Measurements from ENCODE around the gene FOXJ3. TPM values are rescaled to one million over a fixed set of nuclear protein-coding genes. Genes with fewer than 3 reads are reported as not detected.
A peak's percentile ranks its signal among the peaks of the same experiment; 100 is the strongest.

Gene FOXJ3
- 10 to 100 TPM; 39.3 to 41.9 TPM for total RNA-seq

DNA sequence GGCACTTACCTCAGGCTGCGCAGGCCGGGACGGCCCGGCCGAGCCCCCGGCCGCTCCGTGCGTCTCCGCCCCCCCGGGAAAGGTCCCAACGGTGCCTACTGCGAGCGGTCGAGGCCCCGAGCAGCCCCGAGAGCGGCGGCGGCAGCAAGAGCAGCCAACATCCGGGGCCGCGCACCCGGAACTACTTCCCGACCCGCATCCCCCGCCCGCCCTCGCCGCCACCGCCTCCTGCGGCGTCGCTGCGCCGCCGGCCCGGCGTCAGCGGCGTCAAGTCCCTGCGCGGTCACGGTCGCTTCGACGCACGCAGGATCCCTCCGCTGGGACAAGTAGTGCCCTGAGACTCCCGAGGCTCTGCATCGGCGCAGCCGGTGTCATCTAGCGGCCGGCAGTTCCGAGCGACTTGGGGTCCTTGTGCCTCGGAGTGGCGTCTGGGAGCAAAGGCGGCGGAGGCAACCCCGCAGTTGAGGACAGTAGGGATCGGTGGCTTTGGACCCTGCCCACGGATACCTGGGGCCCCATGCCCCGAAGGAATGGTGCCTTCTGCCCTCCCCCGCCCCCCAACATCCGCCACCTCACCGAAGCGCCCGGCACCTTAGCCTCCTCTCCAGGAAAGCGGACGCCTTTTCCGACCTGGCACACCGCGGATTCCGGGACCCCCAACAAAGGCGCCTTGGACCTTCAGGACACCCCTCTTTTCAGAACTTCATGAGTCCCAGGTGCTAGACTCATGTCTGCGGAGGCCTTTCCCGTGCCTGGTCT lies at the start of gene FOXJ3:
TSS of gene FOXJ3 (minus strand) at position 186 of the 759 bp plus-strand sequence. CDS start 24,142 bp downstream, outside the sequence.
- H3K27me3 Mint-ChIP-seq, result no peaks in the 10 kb centered on the region
- H3K36me3 Mint-ChIP-seq, result peaks cover 4% of the 10 kb centered on the region
- H3K4me1 Mint-ChIP-seq, result peaks cover 41% of the 10 kb centered on the region

DNA sequence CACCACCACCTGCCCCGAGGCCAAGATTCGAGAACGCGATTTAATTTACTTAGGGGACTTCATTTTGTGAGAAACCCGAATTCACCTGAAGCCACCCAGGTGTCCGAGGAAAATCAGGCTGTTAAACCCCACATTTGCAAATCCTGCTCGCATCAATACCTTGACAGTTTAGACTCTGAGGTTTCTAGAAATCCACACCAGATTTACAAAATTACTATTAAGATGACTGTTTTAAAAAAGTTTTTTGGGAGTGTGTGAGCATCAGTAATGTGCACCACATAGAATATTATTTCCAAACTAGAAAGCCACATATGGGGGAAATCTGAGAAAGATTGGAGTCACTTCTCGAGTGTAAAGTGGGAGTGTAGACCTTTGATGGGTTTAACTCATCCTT lies 46.2 kb upstream of the FOXJ3 start:
- Mint-ChIP-seq H3K4me1 (peaks cover 11% of the 10 kb centered on the region), H3K36me3 (no peaks in the 10 kb centered on the region), H3K27me3 (peaks cover 46% of the 10 kb centered on the region), H3K9me3 (ENCODE audit: low read depth) (no peaks in the 10 kb centered on the region), H3K27ac (no peak overlapping the region), H3K4me3 (peak overlapping the region; percentile 74)
- no peak for DNase-seq
- ATAC-seq, result no peak
- CTCF ChIA-PET, result no interaction called here

More for the DNA sequence above, at the start of gene FOXJ3:
- Mint-ChIP-seq H3K27ac (peak within 1 kb of the TSS; percentile 89), H3K9me3 (ENCODE audit: low read depth) (no peaks in the 10 kb centered on the region), H3K4me3 (peak within 1 kb of the TSS; percentile 92)
- peak; percentile 90 for ATAC-seq
- CTCF ChIA-PET, result interaction anchor here (1.2 to 1.8 kb wide), 2 partner anchors 161 to 162 kb away, joined by 3 to 7 read pairs; no protein-coding TSS in a partner anchor
- DNase-seq, result peak; percentile 92

GRCh38 chr1:42380586-42381279 lies 45.7 kb upstream of the FOXJ3 start, which contains the start of gene RIMKLA:
TSS of gene RIMKLA (plus strand) at chr1:42380792. CDS start at chr1:42380935, 143 bp downstream.
- peak; percentile 88 for ATAC-seq
- DNase-seq, result peak; percentile 54
- Mint-ChIP-seq H3K27me3 (peaks cover 46% of the 10 kb centered on the region), H3K36me3 (no peaks in the 10 kb centered on the region), H3K9me3 (ENCODE audit: low read depth) (no peaks in the 10 kb centered on the region), H3K4me1 (peaks cover 11% of the 10 kb centered on the region), H3K27ac (no peak within 1 kb of the TSS), H3K4me3 (peak within 1 kb of the TSS; percentile 74)
- CTCF ChIA-PET, result interaction anchor here (1.6 kb wide), 1 partner anchor 207 kb away, joined by 4 read pairs; no protein-coding TSS in a partner anchor

DNA sequence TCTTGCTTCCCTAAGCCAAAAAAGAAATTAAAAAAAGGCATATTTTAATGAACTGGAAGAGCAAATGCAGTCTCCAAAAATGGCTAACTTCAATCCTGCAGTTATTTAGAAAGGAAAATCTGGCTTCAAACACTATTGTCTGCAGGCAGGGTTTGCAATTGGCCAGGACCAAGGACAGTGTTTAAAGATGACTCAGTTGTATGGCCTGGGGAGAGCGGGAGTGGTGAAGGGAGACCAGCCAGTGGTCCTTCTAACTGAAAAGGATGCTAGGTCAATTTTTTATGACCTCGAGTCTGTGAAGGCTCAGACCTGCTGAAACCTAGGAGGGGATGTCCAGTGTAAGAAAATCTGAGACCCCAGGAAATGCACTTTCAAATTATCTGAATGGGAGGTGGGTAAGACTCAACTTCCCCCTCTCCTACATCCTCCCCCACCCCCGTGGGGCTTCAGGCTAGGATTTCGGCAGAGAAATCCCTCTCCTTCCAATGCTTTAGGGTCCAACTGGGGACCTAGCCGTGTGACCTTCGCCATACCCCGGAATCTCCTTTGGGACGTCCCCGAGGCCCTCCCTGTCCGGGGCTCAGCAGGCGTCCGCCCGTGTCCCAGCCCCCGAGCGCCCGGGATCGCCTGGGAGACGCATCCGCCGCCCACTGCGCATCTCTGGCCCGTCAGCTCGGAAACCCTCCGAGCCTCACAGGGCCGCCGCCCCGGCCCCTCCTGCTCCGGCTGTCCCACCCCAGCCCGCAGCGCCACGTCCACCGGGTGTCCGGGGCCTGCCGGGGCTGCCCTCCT lies 45.0 kb upstream of the FOXJ3 start:
- H3K4me1 Mint-ChIP-seq, result peaks cover 11% of the 10 kb centered on the region
- CTCF ChIA-PET, result interaction anchor here (1.3 to 1.6 kb wide), 2 partner anchors 10 to 207 kb away, joined by 3 to 4 read pairs; no protein-coding TSS in a partner anchor
- no peaks in the 10 kb centered on the region for H3K36me3 Mint-ChIP-seq
- H3K4me3 Mint-ChIP-seq, result peak overlapping the region; percentile 67
- no peak for ATAC-seq
- H3K27me3 Mint-ChIP-seq, result peaks cover 46% of the 10 kb centered on the region
- no peak overlapping the region for H3K27ac Mint-ChIP-seq
- no peaks in the 10 kb centered on the region for H3K9me3 Mint-ChIP-seq (ENCODE audit: low read depth)
- no peak for DNase-seq

GRCh38 chr1:42372796-42373195 lies 37.8 kb upstream of the FOXJ3 start:
- Mint-ChIP-seq H3K36me3 (no peaks in the 10 kb centered on the region), H3K9me3 (ENCODE audit: low read depth) (no peaks in the 10 kb centered on the region), H3K27ac (no peak overlapping the region), H3K4me1 (no peaks in the 10 kb centered on the region), H3K4me3 (no peak overlapping the region), H3K27me3 (peaks cover 27% of the 10 kb centered on the region)
- ATAC-seq, result no peak
- CTCF ChIA-PET, result no interaction called here
- DNase-seq, result no peak

GRCh38 chr1:42370876-42371549 lies 36.0 kb upstream of the FOXJ3 start:
- Mint-ChIP-seq H3K4me1 (no peaks in the 10 kb centered on the region), H3K27me3 (peaks cover 21% of the 10 kb centered on the region), H3K27ac (no peak overlapping the region), H3K9me3 (ENCODE audit: low read depth) (no peaks in the 10 kb centered on the region), H3K36me3 (no peaks in the 10 kb centered on the region), H3K4me3 (no peak overlapping the region)
- no peak for ATAC-seq
- CTCF ChIA-PET, result no interaction called here
- no peak for DNase-seq

DNA sequence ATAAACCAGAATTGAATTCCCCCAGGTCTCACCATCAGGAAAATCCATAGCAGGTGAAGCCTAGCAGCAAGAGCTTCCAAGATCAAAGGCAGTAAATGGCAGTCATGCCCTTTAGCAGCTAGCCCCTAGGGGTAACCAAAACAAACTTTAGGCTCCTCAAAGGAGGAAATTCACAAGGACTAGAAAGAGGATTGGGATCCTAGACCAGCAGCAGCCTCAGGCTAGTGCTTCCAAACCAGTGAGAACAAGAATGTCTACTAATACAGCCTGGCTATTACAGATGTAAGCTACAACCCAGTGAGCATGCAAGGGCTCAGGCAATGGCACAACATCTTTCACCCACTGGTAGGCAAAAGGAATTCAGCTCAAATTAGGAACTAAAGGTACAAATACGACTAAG lies 34.4 kb upstream of the FOXJ3 start:
- CTCF ChIA-PET, result interaction anchor here (1.2 kb wide), 1 partner anchor 10 kb away, joined by 3 read pairs; no protein-coding TSS in a partner anchor
- Mint-ChIP-seq H3K4me1 (no peaks in the 10 kb centered on the region), H3K9me3 (ENCODE audit: low read depth) (no peaks in the 10 kb centered on the region), H3K36me3 (no peaks in the 10 kb centered on the region), H3K27me3 (peaks cover 21% of the 10 kb centered on the region), H3K4me3 (no peak overlapping the region), H3K27ac (no peak overlapping the region)
- DNase-seq, result no peak
- ATAC-seq, result no peak

DNA sequence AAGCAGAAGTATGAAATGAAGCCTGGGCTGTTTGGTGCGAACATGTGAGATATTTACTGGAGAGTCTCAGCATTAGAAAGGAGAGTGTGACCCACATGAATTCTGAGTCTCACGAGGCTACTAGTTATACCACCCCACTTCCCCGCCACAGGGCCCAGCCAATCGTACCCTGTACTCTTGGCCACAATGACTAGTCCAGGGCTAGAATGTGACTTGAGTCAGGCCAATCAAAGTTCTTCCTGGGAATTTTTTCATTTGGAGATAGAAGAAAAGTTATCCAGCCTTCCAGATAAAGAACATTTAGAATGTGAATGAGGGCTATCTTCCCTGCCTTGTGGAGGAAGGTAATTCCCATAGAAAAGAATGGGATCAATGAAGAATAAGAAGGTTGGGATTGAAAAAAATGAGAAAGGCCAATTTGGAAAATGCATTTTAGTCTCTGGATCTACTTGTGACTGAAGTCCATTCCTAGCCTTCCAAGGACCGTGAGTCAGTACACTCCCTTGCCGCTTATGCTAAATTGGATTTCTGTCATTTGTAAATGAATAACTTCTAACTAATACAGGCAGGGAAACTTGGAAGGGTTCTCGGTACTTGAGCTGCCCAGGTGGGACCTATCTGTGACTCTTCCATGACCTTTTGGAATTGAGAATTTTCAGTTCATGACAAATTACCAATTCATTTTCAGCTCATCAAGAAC lies 33.2 kb upstream of the FOXJ3 start:
- no peaks in the 10 kb centered on the region for H3K9me3 Mint-ChIP-seq (ENCODE audit: low read depth)
- no peak for DNase-seq
- ATAC-seq, result no peak
- H3K27ac Mint-ChIP-seq, result no peak overlapping the region
- peaks cover 21% of the 10 kb centered on the region for H3K27me3 Mint-ChIP-seq
- CTCF ChIA-PET, result no interaction called here
- H3K4me3 Mint-ChIP-seq, result no peak overlapping the region
- no peaks in the 10 kb centered on the region for H3K36me3 Mint-ChIP-seq
- H3K4me1 Mint-ChIP-seq, result no peaks in the 10 kb centered on the region

DNA sequence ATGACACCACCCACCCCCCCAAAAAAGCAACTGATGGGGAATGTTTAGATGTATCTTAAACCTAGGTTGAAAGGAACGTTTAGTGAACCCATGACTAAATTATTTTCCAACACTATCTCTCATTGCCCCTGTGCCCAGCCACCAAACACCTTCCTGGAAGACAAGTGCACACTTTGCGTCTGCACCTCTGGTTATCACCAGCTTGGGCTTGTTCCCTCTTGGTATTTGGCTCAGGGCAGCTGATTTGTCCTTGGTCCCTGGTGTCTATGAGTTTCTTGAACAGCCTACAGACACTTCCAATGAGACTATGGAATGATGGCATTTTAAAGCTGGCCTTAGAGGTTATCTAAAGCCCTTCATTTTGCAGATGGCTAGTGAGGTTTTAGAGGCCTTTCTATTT lies 30.1 kb upstream of the FOXJ3 start:
- Mint-ChIP-seq H3K4me1 (no peaks in the 10 kb centered on the region), H3K4me3 (no peak overlapping the region), H3K27ac (no peak overlapping the region), H3K27me3 (peaks cover 14% of the 10 kb centered on the region), H3K36me3 (no peaks in the 10 kb centered on the region), H3K9me3 (ENCODE audit: low read depth) (no peaks in the 10 kb centered on the region)
- DNase-seq, result no peak
- CTCF ChIA-PET, result interaction anchor here (0.6 kb wide), 1 partner anchor 1105 kb away, joined by 3 read pairs; no protein-coding TSS in a partner anchor
- no peak for ATAC-seq

GRCh38 chr1:42364542-42364941 lies 29.5 kb upstream of the FOXJ3 start:
- H3K9me3 Mint-ChIP-seq (ENCODE audit: low read depth), result no peaks in the 10 kb centered on the region
- H3K36me3 Mint-ChIP-seq, result no peaks in the 10 kb centered on the region
- H3K27me3 Mint-ChIP-seq, result peaks cover 9% of the 10 kb centered on the region
- no peaks in the 10 kb centered on the region for H3K4me1 Mint-ChIP-seq
- ATAC-seq, result no peak
- CTCF ChIA-PET, result no interaction called here
- H3K4me3 Mint-ChIP-seq, result no peak overlapping the region
- H3K27ac Mint-ChIP-seq, result no peak overlapping the region
- DNase-seq, result no peak

DNA sequence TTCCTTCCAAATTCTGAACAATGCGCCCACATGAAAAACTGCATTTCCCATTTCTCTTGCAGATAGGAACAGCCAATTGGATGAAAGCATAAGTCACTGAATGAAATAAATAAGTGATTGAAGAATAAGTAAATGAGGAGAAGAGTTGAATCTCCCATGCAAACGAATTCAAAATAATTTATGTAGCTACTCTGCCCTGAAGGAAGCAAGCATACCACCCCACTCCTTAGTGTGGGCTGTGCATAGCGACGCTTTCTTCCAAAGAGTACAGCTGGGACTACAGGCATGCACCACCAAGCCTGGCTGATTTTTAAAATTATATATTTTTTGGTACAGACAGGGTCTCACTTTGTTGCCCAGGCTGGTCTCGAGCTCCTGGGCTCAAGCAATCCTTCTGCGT lies 29.1 kb upstream of the FOXJ3 start:
- ATAC-seq (no peak), DNase-seq (no peak)
- H3K9me3 Mint-ChIP-seq (ENCODE audit: low read depth), result no peaks in the 10 kb centered on the region
- H3K4me3 Mint-ChIP-seq, result no peak overlapping the region
- CTCF ChIA-PET, result no interaction called here
- H3K27ac Mint-ChIP-seq, result no peak overlapping the region
- H3K4me1 Mint-ChIP-seq, result no peaks in the 10 kb centered on the region
- no peaks in the 10 kb centered on the region for H3K36me3 Mint-ChIP-seq
- H3K27me3 Mint-ChIP-seq, result peaks cover 9% of the 10 kb centered on the region

GRCh38 chr1:42359466-42359865 lies 24.4 kb upstream of the FOXJ3 start:
- Mint-ChIP-seq H3K27ac (no peak overlapping the region), H3K4me3 (no peak overlapping the region), H3K36me3 (no peaks in the 10 kb centered on the region), H3K27me3 (peaks cover 4% of the 10 kb centered on the region), H3K4me1 (no peaks in the 10 kb centered on the region), H3K9me3 (ENCODE audit: low read depth) (no peaks in the 10 kb centered on the region)
- DNase-seq (no peak), ATAC-seq (no peak)
- CTCF ChIA-PET, result no interaction called here
